A673 (cell line): ENCODE data around the gene SDF4.

Experiments
- EZH2 ChIP-seq: fragments of 200-600 bp; sonication (generic); IDR thresholded peaks from 2 replicates; pipeline ENCODE4 v1.6.1; 2017; ENCODE audit warnings: borderline replicate concordance, low read depth, mild to moderate bottlenecking, mixed read lengths, antibody characterized with exemption, low read length; ENCODE audit not compliant: poor library complexity, severe bottlenecking
- TF ChIP-seq, protein P1 (sequence below): fragments of 300-800, 200-600 bp; sonication (generic); conservative IDR thresholded peaks from 2 replicates; pipeline ENCODE4 v1.5.1; 2017; ENCODE audit warnings: low read depth, mild to moderate bottlenecking, antibody characterized with exemption, low read length, moderate library complexity, mixed read lengths

DNA sequence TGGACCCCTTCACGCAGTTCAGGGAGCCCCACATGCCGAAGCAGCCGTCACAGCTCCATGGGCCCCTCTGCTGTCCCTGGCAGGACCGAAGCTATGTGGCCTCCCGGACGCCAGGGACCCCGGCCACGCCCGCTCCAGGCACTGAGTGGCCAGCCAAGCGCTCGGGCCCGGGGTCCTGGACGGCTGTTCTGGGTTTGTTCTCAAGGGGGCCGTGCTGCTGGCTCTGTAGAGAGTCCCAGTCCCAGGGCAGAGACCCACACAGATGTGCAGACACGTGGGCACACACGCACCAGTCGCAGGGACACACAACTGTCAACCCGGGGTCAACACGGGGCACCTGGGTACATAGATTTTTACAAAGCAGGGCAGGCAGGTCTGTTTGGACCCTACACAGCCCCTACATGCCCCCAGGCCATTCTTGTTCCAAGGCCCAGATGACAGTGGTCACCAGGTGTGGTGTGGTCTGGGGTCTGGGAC, 6.9 kb upstream of the SDF4 start:
- TF ChIP-seq, protein P1, sequence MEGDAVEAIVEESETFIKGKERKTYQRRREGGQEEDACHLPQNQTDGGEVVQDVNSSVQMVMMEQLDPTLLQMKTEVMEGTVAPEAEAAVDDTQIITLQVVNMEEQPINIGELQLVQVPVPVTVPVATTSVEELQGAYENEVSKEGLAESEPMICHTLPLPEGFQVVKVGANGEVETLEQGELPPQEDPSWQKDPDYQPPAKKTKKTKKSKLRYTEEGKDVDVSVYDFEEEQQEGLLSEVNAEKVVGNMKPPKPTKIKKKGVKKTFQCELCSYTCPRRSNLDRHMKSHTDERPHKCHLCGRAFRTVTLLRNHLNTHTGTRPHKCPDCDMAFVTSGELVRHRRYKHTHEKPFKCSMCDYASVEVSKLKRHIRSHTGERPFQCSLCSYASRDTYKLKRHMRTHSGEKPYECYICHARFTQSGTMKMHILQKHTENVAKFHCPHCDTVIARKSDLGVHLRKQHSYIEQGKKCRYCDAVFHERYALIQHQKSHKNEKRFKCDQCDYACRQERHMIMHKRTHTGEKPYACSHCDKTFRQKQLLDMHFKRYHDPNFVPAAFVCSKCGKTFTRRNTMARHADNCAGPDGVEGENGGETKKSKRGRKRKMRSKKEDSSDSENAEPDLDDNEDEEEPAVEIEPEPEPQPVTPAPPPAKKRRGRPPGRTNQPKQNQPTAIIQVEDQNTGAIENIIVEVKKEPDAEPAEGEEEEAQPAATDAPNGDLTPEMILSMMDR = no peak
- TF ChIP-seq EZH2 = no peak
